Erythroblast (primary cell): ENCODE measurements around the gene UGT2A1.

Experiments used
- GATA1 ChIP-seq: IDR thresholded peaks from 2 replicates; pipeline ENCODE4 v1.6.1; 2011; ENCODE audit warnings: low read depth, mild to moderate bottlenecking, control low read depth, low read length, moderate library complexity
- POLR2A ChIP-seq: IDR thresholded peaks from 2 replicates; pipeline ENCODE4 v1.6.1; 2011; ENCODE audit warnings: mild to moderate bottlenecking, low read length

- TF ChIP-seq POLR2A: no peak
- no peak for TF ChIP-seq GATA1
Observed at GRCh38 chr4:69650872-69651271, 2.2 kb downstream of the UGT2A1 start.
